HepG2 (cell line): ENCODE measurements around the gene MUC6. TPM values are rescaled to one million over a fixed set of nuclear protein-coding genes. Genes with fewer than 3 reads are reported as not detected.
A peak's percentile ranks its signal among the peaks of the same experiment; 100 is the strongest.

ENCODE experiments used
- ATAC-seq: fragments of 200-7000 bp; cut with Tn5 transposase; 3 replicates; pipeline ENCODE4 v1.9.1; 2020; ENCODE audit warnings: mild to moderate bottlenecking, moderate library complexity
- BruUV-seq: library from RNA; stranded (reverse); fragments of 400-500 nt; replicated peaks from 2 replicates; lab custom pipeline; 2021; lab: Mats Ljungman, UMichigan
- CTCF ChIA-PET: fragments of 300-600 bp; formaldehyde crosslinking; extraction: SDS; loops from one replicate; lab custom pipeline; 2021; ENCODE audit warnings: low total read pairs, inconsistent platforms, low intra/inter-chr PET ratio; lab: Yijun Ruan, JAX
- POLR2A ChIA-PET: fragments of 350-600 bp; sonication (Branson Sonifier 250); formaldehyde crosslinking; loops from one replicate; lab custom pipeline; 2020; ENCODE audit warnings: antibody characterized with exemption, inconsistent platforms; lab: Yijun Ruan, JAX
- DNase-seq: peaks from one replicate; pipeline ENCODE4 v3.0.0-alpha.2; 2015; ENCODE audit warnings: low spot score
- FAIRE-seq: peaks from 3 replicates; lab custom pipeline; 2011; peaks lifted over from hg19 to GRCh38; lab: Jason Lieb, UNC
- H2AFZ ChIP-seq: one replicate; pipeline ENCODE4 v1.6.1; 2011; ENCODE audit warnings: low read length, inconsistent platforms
- H3K27ac ChIP-seq: fragments of 300-600 bp; 3 replicates; pipeline ENCODE4 v1.8.0; 2011; ENCODE audit warnings: mixed run types, mild to moderate bottlenecking, mixed read lengths, low read length, inconsistent platforms; ENCODE audit not compliant: insufficient read depth; ENCODE audit errors: extremely low read length
- H3K27me3 ChIP-seq, 2 experiments: fragments of 200-600 bp in 1 of 2; 2 replicates in 1 of 2; 3 replicates in 1 of 2; pipeline versions ENCODE4 v1.6.0 to v1.8.0; 2011; ENCODE audit warnings: low read length in 2 of 2, mild to moderate bottlenecking in 2 of 2, moderate library complexity in 2 of 2, inconsistent platforms in 1 of 2; ENCODE audit not compliant: insufficient read depth in 2 of 2, control insufficient read depth in 1 of 2
- H3K36me3 ChIP-seq, 2 experiments: fragments of 200-600 bp in 1 of 2; replicated peaks in 1 of 2; 2 replicates in 1 of 2; 3 replicates in 1 of 2; pipeline versions ENCODE4 v1.5.1 to v1.8.0; 2011; ENCODE audit warnings: low read length in 2 of 2, inconsistent platforms in 1 of 2; ENCODE audit not compliant: insufficient read depth in 2 of 2, control insufficient read depth in 1 of 2
- H3K4me1 ChIP-seq: 2 replicates; pipeline ENCODE4 v1.5.1; 2012; ENCODE audit warnings: low read length, inconsistent platforms; ENCODE audit not compliant: insufficient read depth
- H3K4me2 ChIP-seq: 2 replicates; pipeline ENCODE4 v1.6.0; 2011; ENCODE audit warnings: low read depth, low read length, inconsistent platforms
- H3K4me3 ChIP-seq, 3 experiments: fragments of 200-600 bp in 1 of 3; sonication (generic), shearing (Covaris generic) in 1 of 3; replicated peaks in 1 of 3; 2 replicates each; pipeline ENCODE4 v1.5.1; 2011 to 2016; ENCODE audit warnings: low read length in 3 of 3, inconsistent platforms in 2 of 3, low read depth in 2 of 3, mild to moderate bottlenecking in 2 of 3, control low read depth in 1 of 3, mixed read lengths in 1 of 3; ENCODE audit not compliant: insufficient read depth in 1 of 3
- H3K79me2 ChIP-seq: one replicate; pipeline ENCODE4 v1.6.1; 2011; ENCODE audit warnings: low read length, inconsistent platforms; ENCODE audit not compliant: insufficient read depth
- H3K9ac ChIP-seq: 2 replicates; pipeline ENCODE4 v1.6.0; 2011; ENCODE audit warnings: mild to moderate bottlenecking, low read depth, low read length, inconsistent platforms; ENCODE audit not compliant: insufficient read depth
- H3K9me3 ChIP-seq: 2 replicates; pipeline ENCODE4 v1.5.1; 2012; ENCODE audit warnings: mild to moderate bottlenecking, low read length
- H4K20me1 ChIP-seq: 2 replicates; pipeline ENCODE4 v1.6.0; 2011; ENCODE audit warnings: inconsistent platforms, mild to moderate bottlenecking, low read length, moderate library complexity; ENCODE audit not compliant: insufficient read depth
- AGO2 ChIP-seq: fragments of 200-400 bp; formaldehyde crosslinking; optimal IDR thresholded peaks from 2 replicates; pipeline ENCODE3; 2017; ENCODE audit warnings: mild to moderate bottlenecking, low read depth, low read length, moderate library complexity
- BRD4 ChIP-seq: sonication (generic); formaldehyde crosslinking; IDR thresholded peaks from 2 replicates; pipeline ENCODE4 v1.4.0; 2020; ENCODE audit warnings: missing genetic modification reagents
- RXRA ChIP-seq: sonication (generic); formaldehyde crosslinking; IDR thresholded peaks from 2 replicates; pipeline ENCODE4 v1.5.1; 2020; ENCODE audit warnings: missing genetic modification reagents
- WGBS: methylation state at CpG from one replicate; pipeline ENCODE4 v1.1.6; 2017; ENCODE audit warnings: low lambda C conversion rate; 5-methylcytosine and 5-hydroxymethylcytosine counted together
- in situ Hi-C: cut with HindIII; loops from 2 replicates; pipeline ENCODE4 v1.10.0; 2017; ENCODE audit warnings: low pct_unique_long_range_greater_than_20kb; ENCODE audit not compliant: extremely low pct_ligation_motif_present
- intact Hi-C: fragments of 100-400 bp; cut with micrococcal nuclease; formaldehyde crosslinking; loops from one replicate; pipeline ENCODE4 v1.10.0; 2022; ENCODE audit not compliant: unreplicated experiment
- polyA plus RNA-seq, 8 experiments: library from polyadenylated mRNA; depleted of rRNA in 3 of 8; stranded (reverse) in 7 of 8; unstranded in 1 of 8; fragments of >200 nt; fragmentation: Illumina TruSeq in 4 of 8; extraction: Trizol in 4 of 8; gene quantifications; 2 replicates each; pipeline versions ENCODE4 v1.2.1 to v1.2.3, GENCODE V29; 2011 to 2016; ENCODE audit warnings: low read depth in 4 of 8, missing spikeins in 1 of 8, mixed read lengths in 1 of 8; ENCODE audit not compliant: insufficient read depth in 1 of 8
- total RNA-seq, 5 experiments: library from RNA; depleted of rRNA; stranded (reverse); fragments of >200 nt; fragmentation: Illumina TruSeq; extraction: Trizol; gene quantifications; 2 replicates each; pipeline ENCODE4 v1.2.3, GENCODE V29; 2016; ENCODE audit warnings: low read depth in 1 of 5

Gene MUC6
- total and polyA plus RNA-seq, 2 of the 13 experiments (the other 11 are each of a cell fraction or from before 2014, with no cell fraction given), result not detected

DNA sequence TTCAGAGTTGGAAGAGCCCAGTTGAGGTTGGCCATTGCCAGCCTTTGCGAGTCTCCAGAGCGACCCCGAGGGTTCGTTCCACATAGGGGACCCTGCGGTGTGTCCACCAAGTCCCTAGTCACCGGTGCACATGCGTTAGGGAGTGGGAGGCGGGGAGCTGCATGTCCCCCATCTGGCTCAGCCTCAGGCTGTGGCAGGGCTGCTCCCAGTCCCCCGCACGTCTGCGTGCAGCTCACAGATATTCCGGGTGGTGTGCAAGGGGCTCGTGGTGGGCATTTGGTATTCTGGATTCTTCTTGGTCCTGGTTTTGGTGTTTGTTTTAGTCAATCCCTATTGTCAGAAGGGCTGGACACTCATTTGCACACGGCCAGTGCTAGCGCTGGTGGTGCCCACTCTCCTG is 48.8 kb downstream of the MUC6 start:
- no peaks in the 10 kb centered on the region for H3K27me3 ChIP-seq
- no peaks in the 10 kb centered on the region for H3K4me1 ChIP-seq
- CTCF ChIA-PET, result no interaction called here
- H3K36me3 ChIP-seq, result peaks cover 43 to 79% of the 10 kb centered on the region in 2 experiments
- no peak overlapping the region for H3K4me3 ChIP-seq
- no peaks in the 10 kb centered on the region for H3K79me2 ChIP-seq
- no peak overlapping the region for H3K4me2 ChIP-seq
- no peak overlapping the region for H3K27ac ChIP-seq
- intact Hi-C loops, result no loop called here
- in situ Hi-C loops, result no loop called here
- ATAC-seq (no peak), FAIRE-seq (no peak), DNase-seq (no peak)
- 95% methylated on average over 9 of the region's 15 CpGs for WGBS
- no peak overlapping the region for H2AFZ ChIP-seq
- H3K9me3 ChIP-seq, result no peaks in the 10 kb centered on the region
- H4K20me1 ChIP-seq, result no peaks in the 10 kb centered on the region; the same call in 1 of the 2 replicates
- TF ChIP-seq AGO2 (peak; percentile 13), RXRA (CRISPR knock-in tag) (no peak)
- no TSS peak for BruUV-seq
- POLR2A ChIA-PET, result no interaction called here
- H3K9ac ChIP-seq, result no peak overlapping the region

DNA sequence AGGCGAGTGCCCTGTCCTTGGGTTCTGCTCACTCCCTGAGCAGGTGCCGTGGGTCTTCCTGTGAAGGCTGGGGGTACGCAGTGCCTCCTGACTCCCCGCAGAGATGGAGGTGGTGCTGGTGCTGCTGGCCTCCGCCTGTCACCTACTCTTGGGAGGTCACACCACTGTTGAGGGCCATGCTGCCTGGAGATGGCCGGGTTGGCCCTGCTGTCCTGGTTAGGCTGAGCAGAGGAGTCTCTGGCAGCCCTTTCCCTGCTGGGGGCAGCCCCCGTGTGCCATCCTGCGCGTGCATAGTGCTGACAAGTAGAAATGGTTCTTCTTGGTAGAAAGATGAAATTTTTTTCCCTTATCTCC is 49.6 kb downstream of the MUC6 start:
- no peak for FAIRE-seq
- H4K20me1 ChIP-seq, result no peaks in the 10 kb centered on the region; the same call in 1 of the 2 replicates
- no peaks in the 10 kb centered on the region for H3K79me2 ChIP-seq
- CTCF ChIA-PET, result no interaction called here
- no peak for DNase-seq
- no peak overlapping the region for H3K4me3 ChIP-seq
- no peaks in the 10 kb centered on the region for H3K27me3 ChIP-seq
- in situ Hi-C loops (no loop called here), intact Hi-C loops (no loop called here)
- no peak overlapping the region for H2AFZ ChIP-seq
- POLR2A ChIA-PET, result no interaction called here
- no peak overlapping the region for H3K4me2 ChIP-seq
- TF ChIP-seq BRD4 (CRISPR knock-in tag) (no peak), AGO2 (peak; percentile 19)
- H3K27ac ChIP-seq, result no peak overlapping the region
- no peaks in the 10 kb centered on the region for H3K9me3 ChIP-seq
- 98% methylated on average over 4 of the region's 9 CpGs for WGBS
- no TSS peak for BruUV-seq
- H3K36me3 ChIP-seq, result peaks cover 43 to 76% of the 10 kb centered on the region in 2 experiments
- H3K4me1 ChIP-seq, result no peaks in the 10 kb centered on the region
- no peak overlapping the region for H3K9ac ChIP-seq
- no peak for ATAC-seq
